ENCODE measurements around the gene FAM9C.

- TF ChIP-seq EZH2 (IDR thresholded peaks at IDR 0.05; ENCODE audit: borderline replicate concordance, low read depth, low read length, severe bottlenecking) (no peak), CTCF (IDR thresholded peaks at IDR 0.05; ENCODE audit: extremely low read depth in 1 of 2, insufficient read depth in 1 of 2, low read depth in 1 of 2, low read length in 2 of 2) (no peak)
Observed at GRCh38 chrX:13001961-13002671, 42.3 kb downstream of the FAM9C start.

Measured in endothelial cell of umbilical vein (primary cell).